ENCODE measurements around the gene NIPBL.
"Not testable (repeated sequence)": the region's sequence is repeated elsewhere in the genome, so short reads cannot be mapped to it uniquely, and the experiment has no call there.

NIPBL gene

GRCh38 chr5:36878392-36879082, 2.0 kb downstream of the NIPBL start:
- FAIRE-seq: no peak

GRCh38 chr5:36879274-36880033, 2.9 kb downstream of the NIPBL start:
- peak; percentile 40 for FAIRE-seq

GRCh38 chr5:36880761-36881160, 4.2 kb downstream of the NIPBL start:
- no peak for FAIRE-seq

GRCh38 chr5:36881304-36881703, 4.7 kb downstream of the NIPBL start:
- no peak for FAIRE-seq

GRCh38 chr5:36881807-36882206, 5.2 kb downstream of the NIPBL start:
- FAIRE-seq: no peak

GRCh38 chr5:36882250-36882649, 5.7 kb downstream of the NIPBL start:
- FAIRE-seq: no peak

GRCh38 chr5:36883894-36884462, 7.4 kb downstream of the NIPBL start:
- no peak for FAIRE-seq

GRCh38 chr5:36885149-36885548, 8.6 kb downstream of the NIPBL start:
- FAIRE-seq: no peak

GRCh38 chr5:36885566-36886485, 9.3 kb downstream of the NIPBL start:
- no peak for FAIRE-seq

GRCh38 chr5:36886791-36887190, 10.2 kb downstream of the NIPBL start:
- FAIRE-seq: no peak

GRCh38 chr5:36887532-36887931, 11.0 kb downstream of the NIPBL start:
- no peak for FAIRE-seq

GRCh38 chr5:36888303-36888702, 11.7 kb downstream of the NIPBL start:
- FAIRE-seq: no peak

GRCh38 chr5:36889264-36889663, 12.7 kb downstream of the NIPBL start:
- no peak for FAIRE-seq

- FAIRE-seq: no peak
Observed at GRCh38 chr5:36891266-36891665, 14.7 kb downstream of the NIPBL start.

GRCh38 chr5:36892085-36892830, 15.7 kb downstream of the NIPBL start:
- FAIRE-seq: not testable (repeated sequence)

GRCh38 chr5:36894954-36895353, 18.4 kb downstream of the NIPBL start:
- FAIRE-seq: no peak

- no peak for FAIRE-seq
Observed at GRCh38 chr5:36896476-36896875, 19.9 kb downstream of the NIPBL start.

GRCh38 chr5:36897616-36898015, 21.0 kb downstream of the NIPBL start:
- FAIRE-seq: no peak

- no peak for FAIRE-seq
Observed at GRCh38 chr5:36899860-36900259, 23.3 kb downstream of the NIPBL start.

- no peak for FAIRE-seq
Observed at GRCh38 chr5:36900283-36900682, 23.7 kb downstream of the NIPBL start.

- not testable (repeated sequence) for FAIRE-seq
Observed at GRCh38 chr5:36901077-36901476, 24.5 kb downstream of the NIPBL start.

- FAIRE-seq: no peak
Observed at GRCh38 chr5:36901856-36902255, 25.3 kb downstream of the NIPBL start.

Data from A204.1 (cell line).